ENCODE measurements around the gene RMND1. TPM values are rescaled to one million over a fixed set of nuclear protein-coding genes. Genes with fewer than 3 reads are reported as not detected.
A peak's percentile ranks its signal among the peaks of the same experiment; 100 is the strongest.

RMND1 gene
- total and polyA plus RNA-seq, 9 of the 15 experiments (the other 6 are each of a cell fraction or from before 2014, with no cell fraction given): 26.9 to 47.8 (median 36.2) TPM

GRCh38 chr6:151447237-151447636, 4.7 kb downstream of the RMND1 start (continued):
- TF ChIP-seq MLLT1 (IDR thresholded peaks at IDR 0.05) (no peak), MXI1 (IDR thresholded peaks at IDR 0.05; ENCODE audit: low read depth, low read length) (no peak), ZSCAN29 (IDR thresholded peaks at IDR 0.05) (no peak), RHOXF2B (CRISPR knock-in tag; conservative IDR thresholded peaks at IDR 0.05) (no peak), CHD4 (IDR thresholded peaks at IDR 0.05; ENCODE audit: insufficient read depth, insufficient replicate concordance, low read depth, low read length, poor library complexity, severe bottlenecking) (peak; percentile 47), PHF20 (IDR thresholded peaks at IDR 0.05; ENCODE audit: partially characterized antibody) (peak; percentile 14), CHAMP1 (IDR thresholded peaks at IDR 0.05) (no peak), ZBTB43 (CRISPR knock-in tag; IDR thresholded peaks at IDR 0.05) (no peak), MED1 (CRISPR knock-in tag; IDR thresholded peaks at IDR 0.05; ENCODE audit: borderline replicate concordance) (no peak), XRCC4 (IDR thresholded peaks at IDR 0.05; ENCODE audit: extremely low read depth, insufficient read depth, insufficient read length) (no peak), SMARCA5 (IDR thresholded peaks at IDR 0.05) (peak; percentile 48; the same call in 1 of the 2 replicates), PURB (CRISPR knock-in tag; IDR thresholded peaks at IDR 0.05; ENCODE audit: low read depth) (no peak), GABPB1 (CRISPR knock-in tag; IDR thresholded peaks at IDR 0.05) (no peak), ZBTB7A (IDR thresholded peaks at IDR 0.05; ENCODE audit: borderline replicate concordance, control insufficient read depth, low read depth, low read length) (no peak), FUS (optimal IDR thresholded peaks at IDR 0.05; ENCODE audit: low read depth, low read length) (no peak)

All from K562 (cell line).